ENCODE data around the gene PGS1.

Gene PGS1

GRCh38 chr17:78337244-78338109 is 41.0 kb upstream of the PGS1 start:
- no peak for DNase-seq (ENCODE audit: low read depth, low spot score)
- ChIA-PET POLR2A (interaction anchor here (0.5 to 0.8 kb wide), 2 partner anchors 19 to 84 kb away, joined by 3 read pairs; no protein-coding TSS in a partner anchor), CTCF (interaction anchor here (1.0 to 1.4 kb wide), 2 partner anchors 11 to 24 kb away, joined by 4 to 6 read pairs; no protein-coding TSS in a partner anchor)
- H3K4me3 ChIP-seq (ENCODE audit: low read depth, low read length): no peak overlapping the region
- TF ChIP-seq, protein P1, sequence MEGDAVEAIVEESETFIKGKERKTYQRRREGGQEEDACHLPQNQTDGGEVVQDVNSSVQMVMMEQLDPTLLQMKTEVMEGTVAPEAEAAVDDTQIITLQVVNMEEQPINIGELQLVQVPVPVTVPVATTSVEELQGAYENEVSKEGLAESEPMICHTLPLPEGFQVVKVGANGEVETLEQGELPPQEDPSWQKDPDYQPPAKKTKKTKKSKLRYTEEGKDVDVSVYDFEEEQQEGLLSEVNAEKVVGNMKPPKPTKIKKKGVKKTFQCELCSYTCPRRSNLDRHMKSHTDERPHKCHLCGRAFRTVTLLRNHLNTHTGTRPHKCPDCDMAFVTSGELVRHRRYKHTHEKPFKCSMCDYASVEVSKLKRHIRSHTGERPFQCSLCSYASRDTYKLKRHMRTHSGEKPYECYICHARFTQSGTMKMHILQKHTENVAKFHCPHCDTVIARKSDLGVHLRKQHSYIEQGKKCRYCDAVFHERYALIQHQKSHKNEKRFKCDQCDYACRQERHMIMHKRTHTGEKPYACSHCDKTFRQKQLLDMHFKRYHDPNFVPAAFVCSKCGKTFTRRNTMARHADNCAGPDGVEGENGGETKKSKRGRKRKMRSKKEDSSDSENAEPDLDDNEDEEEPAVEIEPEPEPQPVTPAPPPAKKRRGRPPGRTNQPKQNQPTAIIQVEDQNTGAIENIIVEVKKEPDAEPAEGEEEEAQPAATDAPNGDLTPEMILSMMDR (IDR thresholded peaks at IDR 0.05; ENCODE audit: insufficient read depth, low read length, missing control alignments): no peak

DNA sequence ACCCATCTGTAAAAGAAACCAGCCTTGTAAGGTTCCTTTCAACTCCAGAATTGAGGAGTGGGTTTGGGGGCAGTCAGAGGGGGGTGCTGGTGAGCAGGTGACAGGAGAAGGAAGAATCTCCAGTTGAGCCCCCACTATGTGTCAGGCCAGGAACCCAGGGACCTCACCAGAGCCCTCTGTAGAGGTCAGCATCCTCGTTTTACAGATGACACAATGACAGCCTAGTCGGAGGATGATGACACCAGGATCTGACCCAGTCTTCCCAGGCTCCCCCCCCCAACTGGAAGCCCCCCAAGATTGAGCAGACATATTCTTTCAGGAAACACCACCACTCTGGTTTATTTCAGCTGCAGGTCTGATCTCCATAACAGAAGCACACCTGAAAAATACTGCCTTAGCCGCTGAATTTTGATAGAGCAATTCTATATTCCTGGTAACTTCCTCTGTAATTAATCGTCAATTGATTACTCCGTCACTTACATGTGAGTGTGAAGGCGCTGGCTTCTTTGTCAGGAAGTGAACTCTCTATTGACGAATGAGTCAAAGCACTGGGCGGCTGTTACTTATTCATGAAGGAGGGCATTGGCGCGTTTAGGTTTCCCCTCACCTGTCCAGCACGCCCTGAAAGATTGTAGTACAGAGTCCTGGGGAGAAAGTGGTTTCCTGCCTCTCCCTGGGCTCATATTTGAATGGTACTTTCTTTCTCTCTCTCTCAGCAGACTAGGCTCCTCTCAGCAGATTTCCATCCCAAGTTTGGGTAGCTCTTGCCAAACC is 39.8 kb upstream of the PGS1 start:
- POLR2A ChIA-PET: no interaction called here
- TF ChIP-seq, protein P1 (IDR thresholded peaks at IDR 0.05; ENCODE audit: insufficient read depth, low read length, missing control alignments): no peak
- H3K4me3 ChIP-seq (ENCODE audit: low read depth, low read length): no peak overlapping the region
- CTCF ChIA-PET: interaction anchor here (1.0 to 1.4 kb wide), 3 partner anchors 10 to 22 kb away, joined by 4 to 6 read pairs (median 4); no protein-coding TSS in a partner anchor
- no peak for DNase-seq (ENCODE audit: low read depth, low spot score)

DNA sequence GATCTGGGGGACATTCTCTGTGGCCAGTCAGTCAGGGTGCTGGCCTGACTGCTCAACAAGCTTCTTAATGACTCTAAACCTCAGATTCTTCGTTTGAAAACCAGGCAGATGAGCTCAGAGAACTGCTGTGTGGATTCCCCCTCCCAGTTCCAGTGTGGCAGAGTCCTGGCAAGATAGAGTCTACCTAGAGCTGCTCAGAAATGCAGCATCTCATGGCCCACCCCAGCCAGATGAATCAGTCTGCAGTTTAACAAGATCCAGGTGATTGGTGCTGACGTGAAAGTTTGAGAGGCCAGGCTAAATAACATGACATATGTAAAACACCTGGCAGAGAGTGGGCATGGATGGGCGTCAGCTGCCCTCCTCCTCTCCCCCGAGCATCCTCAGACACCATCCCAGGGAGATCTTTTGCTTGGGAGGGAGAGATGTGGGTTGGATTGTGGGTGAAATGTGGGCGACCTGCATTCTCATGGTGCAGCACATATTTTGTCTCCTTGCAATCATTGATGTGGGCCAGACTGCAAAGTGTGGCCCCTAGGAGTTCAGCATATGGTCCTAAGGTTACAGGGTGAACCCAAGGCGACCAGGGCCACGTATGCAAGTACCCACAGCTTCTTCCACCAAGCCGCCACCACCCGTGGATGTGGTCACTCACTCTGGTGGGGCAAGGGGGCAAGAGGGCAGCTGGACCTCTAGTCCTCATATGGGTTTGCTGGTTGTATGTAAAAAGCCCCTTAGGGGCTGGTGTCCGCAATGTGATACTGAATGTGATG is 38.1 kb upstream of the PGS1 start:
- TF ChIP-seq, protein P1 (IDR thresholded peaks at IDR 0.05; ENCODE audit: insufficient read depth, low read length, missing control alignments): no peak
- POLR2A ChIA-PET: interaction anchor here (0.8 to 0.9 kb wide), 4 partner anchors 11 to 35 kb away, joined by 3 to 4 read pairs (median 3); no protein-coding TSS in a partner anchor
- CTCF ChIA-PET: interaction anchor here (0.8 to 3.3 kb wide), 4 partner anchors 20 to 48 kb away, joined by 3 to 15 read pairs (median 3); partner anchors contain the start of gene SOCS3
- DNase-seq (ENCODE audit: low read depth, low spot score): no peak
- no peak overlapping the region for H3K4me3 ChIP-seq (ENCODE audit: low read depth, low read length)

DNA sequence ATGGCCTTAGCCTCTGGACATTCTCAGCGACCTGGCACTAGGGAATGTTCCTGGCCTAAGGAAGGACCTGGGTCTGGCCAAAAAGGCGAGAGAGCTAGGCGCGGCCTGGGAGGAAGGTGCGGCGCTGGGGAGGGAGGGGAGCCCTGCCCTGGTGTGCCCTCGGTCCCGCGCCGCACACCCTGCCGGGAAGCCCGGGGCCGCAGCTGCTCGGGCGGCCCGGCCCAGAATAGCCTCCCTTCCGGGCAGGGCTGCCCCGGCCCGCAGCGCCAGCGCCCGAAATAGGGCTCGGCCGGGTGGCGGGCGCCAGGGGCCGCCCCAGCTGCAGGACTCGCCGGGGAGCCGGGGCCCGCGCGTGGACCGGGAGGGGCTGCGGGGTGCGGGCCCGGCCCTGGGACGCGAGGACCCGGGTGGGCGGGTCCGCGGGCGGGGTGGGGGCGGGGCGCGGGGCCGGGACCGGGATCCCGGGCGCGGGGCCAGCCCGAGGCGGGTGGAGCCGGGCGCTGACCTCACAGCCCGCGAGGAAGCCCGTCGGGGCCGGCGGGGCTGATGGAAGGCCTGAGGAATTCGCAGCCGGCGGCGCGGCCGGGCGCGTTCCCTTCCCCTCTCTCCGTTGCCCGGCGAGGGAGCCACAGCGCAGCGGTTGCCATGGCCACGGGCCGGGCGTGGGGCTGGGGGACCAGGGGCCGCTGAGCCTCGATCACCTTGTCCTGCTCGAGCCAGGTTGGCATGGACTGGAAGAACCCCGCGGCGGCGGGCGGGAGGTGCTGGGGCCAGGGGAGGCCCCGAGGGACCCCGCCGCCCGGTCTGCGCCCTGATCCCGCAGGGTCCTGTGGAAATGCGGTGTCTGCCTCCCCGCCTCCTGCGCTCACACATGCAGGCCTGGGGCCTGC is 36.6 kb upstream of the PGS1 start:
- H3K4me3 ChIP-seq (ENCODE audit: low read depth, low read length): peak overlapping the region; percentile 25
- TF ChIP-seq, protein P1 (IDR thresholded peaks at IDR 0.05; ENCODE audit: insufficient read depth, low read length, missing control alignments): peak; percentile 0
- DNase-seq (ENCODE audit: low read depth, low spot score): no peak
- ChIA-PET CTCF (interaction anchor here (0.9 to 3.3 kb wide), 5 partner anchors 7 to 80 kb away, joined by 3 to 15 read pairs (median 4); partner anchors contain the start of gene SOCS3), POLR2A (interaction anchor here (1.0 to 2.6 kb wide), 3 partner anchors 15 to 34 kb away, joined by 3 to 16 read pairs (median 7); partner anchors contain the start of gene SOCS3)
